HEK293 (cell line): Measurements from ENCODE around the gene RPL13A.
A peak's percentile ranks its signal among the peaks of the same experiment; 100 is the strongest.

Experiments used
- CTCF ChIA-PET: fragments of 350-600 bp; formaldehyde crosslinking; extraction: SDS; loops from one replicate; lab custom pipeline; 2021; ENCODE audit warnings: antibody characterized with exemption; lab: Yijun Ruan, JAX
- POLR2A ChIA-PET: fragments of 300-600 bp; formaldehyde crosslinking; extraction: SDS; loops from one replicate; lab custom pipeline; 2020; ENCODE audit warnings: antibody characterized with exemption, inconsistent platforms; lab: Yijun Ruan, JAX
- H3K27ac ChIP-seq: fragments of 200-500 bp; sonication (Bioruptor generic); 2 replicates; pipeline ENCODE4 v1.5.1; 2014; ENCODE audit warnings: low read depth, low read length, control low read depth, inconsistent platforms; ENCODE audit errors: extremely low read depth
- H3K36me3 ChIP-seq, 2 experiments: fragments of 200-500 bp in 1 of 2; sonication (Bioruptor generic) in 1 of 2; 1 replicate in 1 of 2; 2 replicates in 1 of 2; pipeline ENCODE4 v1.5.1; 2014 to 2017; ENCODE audit warnings: inconsistent platforms in 2 of 2, low read length in 2 of 2; ENCODE audit not compliant: control insufficient read depth in 2 of 2, insufficient read depth in 1 of 2
- H3K4me1 ChIP-seq: fragments of 200-500 bp; sonication (Bioruptor generic); 2 replicates; pipeline ENCODE4 v1.5.1; 2014; ENCODE audit warnings: mild to moderate bottlenecking, low read length, inconsistent platforms; ENCODE audit not compliant: control insufficient read depth, insufficient read depth
- H3K4me3 ChIP-seq: 2 replicates; pipeline ENCODE4 v1.5.1; 2011; ENCODE audit warnings: low read depth, mild to moderate bottlenecking, control low read depth, low read length, moderate library complexity
- H3K9me3 ChIP-seq: fragments of 200-500 bp; sonication (Bioruptor generic); 2 replicates; pipeline ENCODE4 v1.5.1; 2014; ENCODE audit warnings: low read depth, low read length, inconsistent platforms; ENCODE audit not compliant: control insufficient read depth, insufficient read depth
- GLIS1 ChIP-seq: fragments of 450-650 bp; formaldehyde crosslinking; IDR thresholded peaks from 2 replicates; pipeline ENCODE4 v1.5.1; 2016; ENCODE audit warnings: missing biosample characterization, missing genetic modification characterization
- IKZF3 ChIP-seq: fragments of 450-650 bp; IDR thresholded peaks from 2 replicates; pipeline ENCODE4 v1.5.0; 2018; ENCODE audit warnings: missing biosample characterization, mild to moderate bottlenecking, missing genetic modification characterization, moderate library complexity
- KLF10 ChIP-seq: fragments of 450-650 bp; IDR thresholded peaks from 2 replicates; pipeline ENCODE4 v1.5.1; 2018; ENCODE audit warnings: missing biosample characterization, mild to moderate bottlenecking, missing genetic modification characterization
- KLF17 ChIP-seq: fragments of 450-650 bp; formaldehyde crosslinking; IDR thresholded peaks from 2 replicates; pipeline ENCODE4 v1.5.1; 2016; ENCODE audit warnings: missing biosample characterization, missing genetic modification characterization
- OVOL3 ChIP-seq: fragments of 450-650 bp; formaldehyde crosslinking; IDR thresholded peaks from 2 replicates; pipeline ENCODE4 v1.5.1; 2016; ENCODE audit warnings: missing biosample characterization, missing genetic modification characterization
- SCRT2 ChIP-seq: fragments of 450-650 bp; formaldehyde crosslinking; IDR thresholded peaks from 2 replicates; pipeline ENCODE4 v1.5.1; 2016; ENCODE audit warnings: missing biosample characterization, missing genetic modification characterization
- TCF7L2 ChIP-seq: IDR thresholded peaks from 2 replicates; pipeline ENCODE4 v1.6.1; 2011; ENCODE audit warnings: low read depth, mild to moderate bottlenecking, inconsistent platforms, low read length, moderate library complexity, borderline replicate concordance
- ZBTB11 ChIP-seq: fragments of 450-650 bp; formaldehyde crosslinking; conservative IDR thresholded peaks from 2 replicates; pipeline ENCODE4 v1.5.1; 2016; ENCODE audit warnings: low read depth, missing biosample characterization, missing genetic modification characterization
- ZNF112 ChIP-seq: fragments of 450-650 bp; formaldehyde crosslinking; IDR thresholded peaks from 2 replicates; pipeline ENCODE4 v1.5.0; 2017; ENCODE audit warnings: missing biosample characterization, missing genetic modification characterization
- ZNF19 ChIP-seq: fragments of 450-650 bp; formaldehyde crosslinking; IDR thresholded peaks from 2 replicates; pipeline ENCODE4; 2016; ENCODE audit warnings: missing biosample characterization, missing genetic modification characterization, low read depth
- ZNF335 ChIP-seq: fragments of 450-650 bp; formaldehyde crosslinking; conservative IDR thresholded peaks from 2 replicates; pipeline ENCODE4 v1.5.1; 2016; ENCODE audit warnings: missing biosample characterization, missing genetic modification characterization
- ZNF350 ChIP-seq: fragments of 450-650 bp; formaldehyde crosslinking; IDR thresholded peaks from 2 replicates; pipeline ENCODE4 v1.5.0; 2017; ENCODE audit warnings: missing biosample characterization, mild to moderate bottlenecking, missing genetic modification characterization
- ZNF354C ChIP-seq: fragments of 450-650 bp; formaldehyde crosslinking; IDR thresholded peaks from 2 replicates; pipeline ENCODE4 v1.5.1; 2016; ENCODE audit warnings: missing biosample characterization, missing genetic modification characterization, low read depth, borderline replicate concordance
- ZNF37A ChIP-seq: fragments of 450-650 bp; IDR thresholded peaks from 2 replicates; pipeline ENCODE4 v1.5.1; 2018; ENCODE audit warnings: missing biosample characterization, missing genetic modification characterization
- ZNF398 ChIP-seq: fragments of 450-650 bp; formaldehyde crosslinking; IDR thresholded peaks from 2 replicates; pipeline ENCODE4 v1.5.1; 2017; ENCODE audit warnings: missing biosample characterization, missing genetic modification characterization
- ZNF530 ChIP-seq: fragments of 450-650 bp; formaldehyde crosslinking; IDR thresholded peaks from 2 replicates; pipeline ENCODE4 v1.5.1; 2016; ENCODE audit warnings: low read depth, missing biosample characterization, missing genetic modification characterization
- ZNF621 ChIP-seq: fragments of 450-650 bp; formaldehyde crosslinking; IDR thresholded peaks from 2 replicates; pipeline ENCODE4 v1.5.1; 2017; ENCODE audit warnings: missing biosample characterization, missing genetic modification characterization
- ZNF658 ChIP-seq: fragments of 450-650 bp; formaldehyde crosslinking; IDR thresholded peaks from 2 replicates; pipeline ENCODE4; 2016; ENCODE audit warnings: missing biosample characterization, missing genetic modification characterization
- ZNF785 ChIP-seq: fragments of 450-650 bp; formaldehyde crosslinking; IDR thresholded peaks from 2 replicates; pipeline ENCODE4 v1.5.1; 2016; ENCODE audit warnings: missing biosample characterization, missing genetic modification characterization
- TF ChIP-seq, protein P1 (sequence below): fragments of 450-650 bp; formaldehyde crosslinking; IDR thresholded peaks from 2 replicates; pipeline ENCODE4 v1.5.1; 2016; ENCODE audit warnings: missing biosample characterization, missing genetic modification characterization, low read depth
- TF ChIP-seq, protein P2 (sequence below): fragments of 450-650 bp; formaldehyde crosslinking; IDR thresholded peaks from 2 replicates; pipeline ENCODE4 v1.5.1; 2016; ENCODE audit warnings: missing biosample characterization, missing genetic modification characterization

Gene RPL13A

DNA sequence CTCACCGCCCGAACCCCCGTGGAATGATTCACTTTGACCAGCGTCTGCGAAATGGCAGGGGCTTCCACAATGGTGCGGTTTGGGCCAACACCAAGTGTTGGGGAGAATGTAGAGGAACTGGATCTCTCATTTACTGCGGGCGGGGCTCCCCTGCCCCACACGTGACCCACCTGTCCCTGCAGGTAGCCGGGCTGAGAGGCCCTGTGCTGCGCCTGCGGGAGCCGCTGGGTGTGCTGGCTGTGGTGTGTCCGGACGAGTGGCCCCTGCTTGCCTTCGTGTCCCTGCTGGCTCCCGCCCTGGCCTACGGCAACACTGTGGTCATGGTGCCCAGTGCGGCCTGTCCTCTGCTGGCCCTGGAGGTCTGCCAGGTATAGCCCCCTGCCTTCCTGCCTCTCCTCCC is 19.2 kb upstream of the RPL13A start:
- H3K4me1 ChIP-seq = 0 out of 2 replicates have a peak, but pooled peaks cover 5% of the 10 kb centered on the region
- TF ChIP-seq ZNF112 (tag by site-specific recombination) (no peak), KLF10 (no peak), GLIS1 (tag by site-specific recombination) (no peak), ZNF398 (tag by site-specific recombination) (no peak), ZNF354C (tag by site-specific recombination) (no peak), SCRT2 (no peak), ZNF530 (tag by site-specific recombination) (no peak), ZNF19 (no peak), ZNF37A (tag by site-specific recombination) (no peak), ZNF621 (tag by site-specific recombination) (no peak), OVOL3 (tag by site-specific recombination) (no peak), ZNF785 (no peak), ZNF658 (tag by site-specific recombination) (no peak), TCF7L2 (no peak), KLF17 (no peak)
- TF ChIP-seq, protein P1, sequence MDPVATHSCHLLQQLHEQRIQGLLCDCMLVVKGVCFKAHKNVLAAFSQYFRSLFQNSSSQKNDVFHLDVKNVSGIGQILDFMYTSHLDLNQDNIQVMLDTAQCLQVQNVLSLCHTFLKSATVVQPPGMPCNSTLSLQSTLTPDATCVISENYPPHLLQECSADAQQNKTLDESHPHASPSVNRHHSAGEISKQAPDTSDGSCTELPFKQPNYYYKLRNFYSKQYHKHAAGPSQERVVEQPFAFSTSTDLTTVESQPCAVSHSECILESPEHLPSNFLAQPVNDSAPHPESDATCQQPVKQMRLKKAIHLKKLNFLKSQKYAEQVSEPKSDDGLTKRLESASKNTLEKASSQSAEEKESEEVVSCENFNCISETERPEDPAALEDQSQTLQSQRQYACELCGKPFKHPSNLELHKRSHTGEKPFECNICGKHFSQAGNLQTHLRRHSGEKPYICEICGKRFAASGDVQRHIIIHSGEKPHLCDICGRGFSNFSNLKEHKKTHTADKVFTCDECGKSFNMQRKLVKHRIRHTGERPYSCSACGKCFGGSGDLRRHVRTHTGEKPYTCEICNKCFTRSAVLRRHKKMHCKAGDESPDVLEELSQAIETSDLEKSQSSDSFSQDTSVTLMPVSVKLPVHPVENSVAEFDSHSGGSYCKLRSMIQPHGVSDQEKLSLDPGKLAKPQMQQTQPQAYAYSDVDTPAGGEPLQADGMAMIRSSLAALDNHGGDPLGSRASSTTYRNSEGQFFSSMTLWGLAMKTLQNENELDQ (tag by site-specific recombination) = no peak
- CTCF ChIA-PET = no interaction called here
- H3K36me3 ChIP-seq = peaks cover 6 to 13% of the 10 kb centered on the region in 2 experiments; a peak in 2 of 3 replicates
- POLR2A ChIA-PET = no interaction called here
- H3K27ac ChIP-seq = peak overlapping the region; percentile 40; the same call in 1 of the 2 replicates
- H3K4me3 ChIP-seq = no peak overlapping the region
- H3K9me3 ChIP-seq = no peaks in the 10 kb centered on the region

DNA sequence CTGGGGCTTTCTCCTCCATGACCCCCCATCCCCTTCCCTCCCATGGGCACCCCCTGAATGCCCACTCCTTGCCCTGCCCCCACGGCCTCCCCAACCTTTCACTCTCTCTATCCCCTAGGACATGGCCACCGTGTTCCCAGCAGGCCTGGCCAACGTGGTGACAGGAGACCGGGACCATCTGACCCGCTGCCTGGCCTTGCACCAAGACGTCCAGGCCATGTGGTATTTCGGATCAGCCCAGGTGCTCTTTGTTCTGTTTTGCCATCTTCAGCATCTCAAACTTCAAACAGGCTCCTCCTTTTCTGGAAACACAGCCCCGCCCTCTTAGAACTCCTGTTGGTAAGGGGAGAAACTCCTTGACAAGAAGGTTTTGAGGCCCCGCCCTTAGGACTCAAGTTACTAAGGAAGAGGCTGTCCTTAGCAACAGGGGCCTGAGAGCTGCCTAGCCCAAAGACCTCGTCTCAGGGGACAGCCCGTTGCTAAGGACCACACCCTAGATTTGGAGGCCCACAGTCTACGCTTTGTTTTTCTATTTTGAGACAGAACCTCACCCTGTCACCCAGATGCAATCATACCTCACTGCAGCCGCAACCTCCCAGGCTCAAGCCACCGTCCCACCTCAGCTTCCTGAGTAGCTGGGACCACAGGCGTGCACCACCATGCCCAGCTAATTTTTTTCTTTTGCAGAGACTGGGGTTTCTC is 18.5 kb upstream of the RPL13A start:
- ChIA-PET POLR2A (interaction anchor here (1.2 to 1.3 kb wide), 2 partner anchors 15 to 27 kb away, joined by 3 to 11 read pairs; partner anchors contain the start of genes ALDH16A1 and RPS11), CTCF (interaction anchor here (1.2 kb wide), 1 partner anchor 78 kb away, joined by 3 read pairs; no protein-coding TSS in a partner anchor)
- Histone ChIP-seq H3K4me3 (no peak overlapping the region), H3K36me3 (peaks cover 6 to 13% of the 10 kb centered on the region in 2 experiments; a peak in 2 of 3 replicates), H3K27ac (peak overlapping the region; percentile 40; the same call in 1 of the 2 replicates), H3K9me3 (no peaks in the 10 kb centered on the region), H3K4me1 (0 out of 2 replicates have a peak, but pooled peaks cover 5% of the 10 kb centered on the region)
- peak; percentile 83 for TF ChIP-seq ZNF335 (tag by site-specific recombination)
- TF ChIP-seq ZNF350 = no peak
- no peak for TF ChIP-seq ZBTB11 (tag by site-specific recombination)
- TF ChIP-seq, protein P2, sequence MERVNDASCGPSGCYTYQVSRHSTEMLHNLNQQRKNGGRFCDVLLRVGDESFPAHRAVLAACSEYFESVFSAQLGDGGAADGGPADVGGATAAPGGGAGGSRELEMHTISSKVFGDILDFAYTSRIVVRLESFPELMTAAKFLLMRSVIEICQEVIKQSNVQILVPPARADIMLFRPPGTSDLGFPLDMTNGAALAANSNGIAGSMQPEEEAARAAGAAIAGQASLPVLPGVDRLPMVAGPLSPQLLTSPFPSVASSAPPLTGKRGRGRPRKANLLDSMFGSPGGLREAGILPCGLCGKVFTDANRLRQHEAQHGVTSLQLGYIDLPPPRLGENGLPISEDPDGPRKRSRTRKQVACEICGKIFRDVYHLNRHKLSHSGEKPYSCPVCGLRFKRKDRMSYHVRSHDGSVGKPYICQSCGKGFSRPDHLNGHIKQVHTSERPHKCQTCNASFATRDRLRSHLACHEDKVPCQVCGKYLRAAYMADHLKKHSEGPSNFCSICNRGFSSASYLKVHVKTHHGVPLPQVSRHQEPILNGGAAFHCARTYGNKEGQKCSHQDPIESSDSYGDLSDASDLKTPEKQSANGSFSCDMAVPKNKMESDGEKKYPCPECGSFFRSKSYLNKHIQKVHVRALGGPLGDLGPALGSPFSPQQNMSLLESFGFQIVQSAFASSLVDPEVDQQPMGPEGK (tag by site-specific recombination) = peak; percentile 33; the same call in 1 of the 2 replicates
- TF ChIP-seq IKZF3 = no peak
